Parathyroid adenoma (tissue), 2 donors: ENCODE results near the gene SLC6A12.
"Not testable (repeated sequence)": the region's sequence is repeated elsewhere in the genome, so short reads cannot be mapped to it uniquely, and the experiment has no call there.

ENCODE experiments used
- H2AFZ ChIP-seq: fragments of 300-600 bp; sonication (generic); one replicate; pipeline ENCODE4 v1.7.0; 2017; ENCODE audit warnings: antibody characterized with exemption, mild to moderate bottlenecking
- H3K27ac ChIP-seq: fragments of 300-600 bp; sonication (generic); one replicate; pipeline ENCODE4 v1.7.0; 2017
- H3K27me3 ChIP-seq: fragments of 300-600 bp; sonication (generic); one replicate; pipeline ENCODE4 v1.7.0; 2017; ENCODE audit warnings: low read length; ENCODE audit not compliant: control insufficient read depth, insufficient read depth
- H3K36me3 ChIP-seq: fragments of 300-600 bp; sonication (generic); one replicate; pipeline ENCODE4 v1.7.0; 2017; ENCODE audit warnings: low read length; ENCODE audit not compliant: control insufficient read depth, insufficient read depth
- H3K4me1 ChIP-seq: fragments of 300-600 bp; sonication (generic); one replicate; pipeline ENCODE4 v1.7.0; 2017; ENCODE audit warnings: control low read depth
- H3K4me2 ChIP-seq: fragments of 300-600 bp; sonication (generic); one replicate; pipeline ENCODE4 v1.7.0; 2017; ENCODE audit warnings: low read length
- H3K4me3 ChIP-seq: fragments of 300-600 bp; sonication (generic); one replicate; pipeline ENCODE4 v1.7.0; 2017; ENCODE audit warnings: low read depth, low read length
- H3K79me2 ChIP-seq: fragments of 300-600 bp; sonication (generic); one replicate; pipeline ENCODE4 v1.7.0; 2017; ENCODE audit warnings: control low read depth
- H3K9ac ChIP-seq: fragments of 300-600 bp; sonication (generic); one replicate; pipeline ENCODE4 v1.7.0; 2017; ENCODE audit warnings: mild to moderate bottlenecking
- H3K9me3 ChIP-seq: fragments of 300-600 bp; sonication (generic); one replicate; pipeline ENCODE4 v1.7.0; 2017; ENCODE audit warnings: low read length; ENCODE audit not compliant: control insufficient read depth
- CTCF ChIP-seq: fragments of 300-600 bp; sonication (generic); IDR thresholded peaks from one replicate; pipeline ENCODE4 v1.7.0; 2017; ENCODE audit warnings: antibody characterized with exemption, mild to moderate bottlenecking
- donor health status: primary hyperparathyroidism.

The SLC6A12 gene

GRCh38 chr12:237026-237815 lies 23.3 kb upstream of the SLC6A12 start:
- no peak overlapping the region for H3K4me2 ChIP-seq
- H3K27me3 ChIP-seq, result no peaks in the 10 kb centered on the region
- no peak overlapping the region for H3K9ac ChIP-seq
- H3K79me2 ChIP-seq, result no peaks in the 10 kb centered on the region
- H3K36me3 ChIP-seq, result no peaks in the 10 kb centered on the region
- no peak for TF ChIP-seq CTCF
- H2AFZ ChIP-seq, result no peak overlapping the region
- H3K4me1 ChIP-seq, result peaks cover 4% of the 10 kb centered on the region
- no peak overlapping the region for H3K27ac ChIP-seq
- no peak overlapping the region for H3K4me3 ChIP-seq
- H3K9me3 ChIP-seq, result no peaks in the 10 kb centered on the region

GRCh38 chr12:236445-236844 lies 22.5 kb upstream of the SLC6A12 start:
- H3K4me1 ChIP-seq, result peaks cover 4% of the 10 kb centered on the region
- H3K27ac ChIP-seq, result no peak overlapping the region
- H3K27me3 ChIP-seq, result no peaks in the 10 kb centered on the region
- no peak overlapping the region for H3K4me3 ChIP-seq
- no peaks in the 10 kb centered on the region for H3K36me3 ChIP-seq
- no peak overlapping the region for H3K4me2 ChIP-seq
- H2AFZ ChIP-seq, result no peak overlapping the region
- TF ChIP-seq CTCF, result no peak
- H3K9me3 ChIP-seq, result no peaks in the 10 kb centered on the region
- no peak overlapping the region for H3K9ac ChIP-seq
- H3K79me2 ChIP-seq, result no peaks in the 10 kb centered on the region

DNA sequence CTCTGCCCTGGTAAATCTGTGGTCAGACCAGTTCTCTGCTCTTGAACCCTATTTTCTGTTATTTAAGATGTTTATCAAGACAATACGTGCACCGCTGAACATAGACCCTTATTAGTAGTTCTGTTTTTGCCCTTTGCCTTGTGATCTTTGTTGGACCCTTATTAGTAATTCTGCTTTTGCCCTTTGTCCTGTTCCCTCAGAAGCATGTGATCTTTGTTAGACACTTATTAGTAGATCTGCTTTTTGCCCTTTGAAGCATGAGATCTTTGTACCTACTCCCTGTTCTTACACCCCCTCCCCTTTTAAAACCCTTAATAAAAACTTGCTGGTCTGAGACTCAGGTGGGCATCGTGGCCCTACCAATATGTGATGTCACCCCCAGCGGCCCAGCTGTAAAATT lies 22.0 kb upstream of the SLC6A12 start:
- not testable (repeated sequence) for H3K9ac ChIP-seq, H3K9me3 ChIP-seq, H3K4me3 ChIP-seq, H3K4me2 ChIP-seq, H3K36me3 ChIP-seq, H3K27me3 ChIP-seq, H3K79me2 ChIP-seq, H3K4me1 ChIP-seq, H2AFZ ChIP-seq, H3K27ac ChIP-seq

GRCh38 chr12:234891-235415 lies 21.0 kb upstream of the SLC6A12 start:
- no peaks in the 10 kb centered on the region for H3K79me2 ChIP-seq
- H3K4me3 ChIP-seq, result no peak overlapping the region
- no peaks in the 10 kb centered on the region for H3K27me3 ChIP-seq
- no peaks in the 10 kb centered on the region for H3K36me3 ChIP-seq
- H3K9me3 ChIP-seq, result no peaks in the 10 kb centered on the region
- TF ChIP-seq CTCF, result no peak
- no peak overlapping the region for H2AFZ ChIP-seq
- H3K4me2 ChIP-seq, result no peak overlapping the region
- no peak overlapping the region for H3K9ac ChIP-seq
- peaks cover 4% of the 10 kb centered on the region for H3K4me1 ChIP-seq
- H3K27ac ChIP-seq, result no peak overlapping the region

DNA sequence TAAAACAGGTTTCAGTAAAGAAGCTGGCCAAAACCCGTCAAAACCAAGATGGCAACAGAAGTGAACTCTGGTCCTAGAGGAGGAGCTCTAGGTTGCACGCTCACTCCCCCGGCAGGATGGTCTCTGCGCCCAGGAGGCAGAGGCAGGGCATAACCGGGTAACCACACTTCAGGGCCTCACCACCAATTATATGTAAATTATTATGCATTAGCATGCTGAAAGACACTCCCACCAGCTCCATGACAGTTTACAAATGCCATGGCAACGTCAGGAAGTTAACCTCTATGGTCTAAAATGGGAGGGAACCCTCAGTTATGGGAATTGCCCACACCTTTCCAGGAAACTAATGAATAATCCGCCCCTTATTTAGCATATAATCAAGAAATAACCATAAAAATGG lies 20.1 kb upstream of the SLC6A12 start:
- no peak overlapping the region for H3K9ac ChIP-seq
- H3K4me1 ChIP-seq, result peaks cover 9% of the 10 kb centered on the region
- no peak overlapping the region for H3K27ac ChIP-seq
- H3K27me3 ChIP-seq, result no peaks in the 10 kb centered on the region
- no peak overlapping the region for H2AFZ ChIP-seq
- no peak for TF ChIP-seq CTCF
- no peaks in the 10 kb centered on the region for H3K79me2 ChIP-seq
- no peaks in the 10 kb centered on the region for H3K9me3 ChIP-seq
- H3K36me3 ChIP-seq, result no peaks in the 10 kb centered on the region
- no peak overlapping the region for H3K4me3 ChIP-seq
- H3K4me2 ChIP-seq, result no peak overlapping the region
